ENCODE data around the gene ENTR1.

DNA sequence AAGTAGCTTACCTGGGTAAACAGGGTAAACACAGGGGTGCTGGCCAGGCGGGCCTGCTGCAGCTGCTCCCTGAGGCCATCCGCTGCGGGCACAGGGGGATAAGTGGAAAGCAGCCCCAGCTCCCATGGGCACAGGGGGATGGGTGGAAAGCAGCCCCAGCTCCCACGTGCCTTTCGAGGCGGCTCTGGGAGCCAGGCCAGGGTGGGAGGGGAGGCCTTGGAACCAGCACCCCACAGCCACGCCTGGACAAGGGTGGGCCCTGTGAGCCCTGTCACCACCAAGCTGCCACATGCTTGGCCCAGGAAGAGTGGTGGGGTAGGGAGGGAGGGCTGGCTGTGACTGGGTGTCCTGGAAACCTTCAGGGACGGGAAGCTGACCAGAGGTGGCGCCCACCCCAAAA is 29.1 kb downstream of the ENTR1 start:
- TF ChIP-seq, protein P1, sequence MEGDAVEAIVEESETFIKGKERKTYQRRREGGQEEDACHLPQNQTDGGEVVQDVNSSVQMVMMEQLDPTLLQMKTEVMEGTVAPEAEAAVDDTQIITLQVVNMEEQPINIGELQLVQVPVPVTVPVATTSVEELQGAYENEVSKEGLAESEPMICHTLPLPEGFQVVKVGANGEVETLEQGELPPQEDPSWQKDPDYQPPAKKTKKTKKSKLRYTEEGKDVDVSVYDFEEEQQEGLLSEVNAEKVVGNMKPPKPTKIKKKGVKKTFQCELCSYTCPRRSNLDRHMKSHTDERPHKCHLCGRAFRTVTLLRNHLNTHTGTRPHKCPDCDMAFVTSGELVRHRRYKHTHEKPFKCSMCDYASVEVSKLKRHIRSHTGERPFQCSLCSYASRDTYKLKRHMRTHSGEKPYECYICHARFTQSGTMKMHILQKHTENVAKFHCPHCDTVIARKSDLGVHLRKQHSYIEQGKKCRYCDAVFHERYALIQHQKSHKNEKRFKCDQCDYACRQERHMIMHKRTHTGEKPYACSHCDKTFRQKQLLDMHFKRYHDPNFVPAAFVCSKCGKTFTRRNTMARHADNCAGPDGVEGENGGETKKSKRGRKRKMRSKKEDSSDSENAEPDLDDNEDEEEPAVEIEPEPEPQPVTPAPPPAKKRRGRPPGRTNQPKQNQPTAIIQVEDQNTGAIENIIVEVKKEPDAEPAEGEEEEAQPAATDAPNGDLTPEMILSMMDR (conservative IDR thresholded peaks at IDR 0.05 in 1 of 2, IDR thresholded peaks at IDR 0.05 in 1 of 2; ENCODE audit: extremely low read depth in 1 of 2, insufficient read depth in 1 of 2, low read depth in 1 of 2, low read length in 2 of 2): no peak
- TF ChIP-seq EZH2 (IDR thresholded peaks at IDR 0.05; ENCODE audit: borderline replicate concordance, low read length): no peak

Measured in mammary epithelial cell (primary cell).